ENCODE results near the gene CBX4.

Gene CBX4

GRCh38 chr17:79819085-79819484 lies 20.2 kb downstream of the CBX4 start:
- Histone ChIP-seq H3K27me3 (ENCODE audit: low read length) (no peaks in the 10 kb centered on the region), H3K4me2 (ENCODE audit: low read depth, low read length, poor library complexity, severe bottlenecking) (no peak overlapping the region), H2AFZ (ENCODE audit: low read depth, low read length, severe bottlenecking) (no peak overlapping the region), H3K79me2 (ENCODE audit: insufficient read depth, low read length) (no peaks in the 10 kb centered on the region), H3K9me3 (ENCODE audit: insufficient read depth, low read length) (no peaks in the 10 kb centered on the region), H3K36me3 (ENCODE audit: low read length) (no peaks in the 10 kb centered on the region), H3K9ac (ENCODE audit: low read length) (no peak overlapping the region), H4K20me1 (ENCODE audit: low read depth, low read length) (no peaks in the 10 kb centered on the region), H3F3A (ENCODE audit: insufficient read depth) (no peaks in the 10 kb centered on the region), H3K4me3 (ENCODE audit: insufficient read depth, low read length, poor library complexity, severe bottlenecking) (no peak overlapping the region), H3K27ac (ENCODE audit: low read depth, low read length) (no peak overlapping the region), H3K9me2 (replicated peaks; ENCODE audit: insufficient read depth, low read length) (no peaks in the 10 kb centered on the region)
- no peak for TF ChIP-seq EZH2phosphoT487 (conservative IDR thresholded peaks at IDR 0.05; ENCODE audit: low read length)
- TF ChIP-seq CTCF (IDR thresholded peaks at IDR 0.05; ENCODE audit: insufficient read depth, low read length, poor library complexity, severe bottlenecking) = no peak

- H3K27ac ChIP-seq (ENCODE audit: low read depth, low read length) = no peak overlapping the region
- no peak for TF ChIP-seq EZH2phosphoT487 (conservative IDR thresholded peaks at IDR 0.05; ENCODE audit: low read length)
- TF ChIP-seq CTCF (IDR thresholded peaks at IDR 0.05; ENCODE audit: insufficient read depth, low read length, poor library complexity, severe bottlenecking) = no peak
- no peaks in the 10 kb centered on the region for H3K27me3 ChIP-seq (ENCODE audit: low read length)
- H3K36me3 ChIP-seq (ENCODE audit: low read length) = no peaks in the 10 kb centered on the region
- no peaks in the 10 kb centered on the region for H3K9me2 ChIP-seq (replicated peaks; ENCODE audit: insufficient read depth, low read length)
- no peak overlapping the region for H3K4me3 ChIP-seq (ENCODE audit: insufficient read depth, low read length, poor library complexity, severe bottlenecking)
- no peak overlapping the region for H3K4me2 ChIP-seq (ENCODE audit: low read depth, low read length, poor library complexity, severe bottlenecking)
- H3F3A ChIP-seq (ENCODE audit: insufficient read depth) = no peaks in the 10 kb centered on the region
- no peak overlapping the region for H3K9ac ChIP-seq (ENCODE audit: low read length)
- H3K79me2 ChIP-seq (ENCODE audit: insufficient read depth, low read length) = no peaks in the 10 kb centered on the region
- no peaks in the 10 kb centered on the region for H3K9me3 ChIP-seq (ENCODE audit: insufficient read depth, low read length)
- H4K20me1 ChIP-seq (ENCODE audit: low read depth, low read length) = no peaks in the 10 kb centered on the region
- H2AFZ ChIP-seq (ENCODE audit: low read depth, low read length, severe bottlenecking) = no peak overlapping the region
Observed at GRCh38 chr17:79818026-79818758, 21.0 kb downstream of the CBX4 start.

- Histone ChIP-seq H3K36me3 (ENCODE audit: low read length) (no peaks in the 10 kb centered on the region), H2AFZ (ENCODE audit: low read depth, low read length, severe bottlenecking) (no peak overlapping the region), H3K27me3 (ENCODE audit: low read length) (no peaks in the 10 kb centered on the region), H3F3A (ENCODE audit: insufficient read depth) (no peaks in the 10 kb centered on the region), H3K9ac (ENCODE audit: low read length) (no peak overlapping the region), H3K27ac (ENCODE audit: low read depth, low read length) (no peak overlapping the region), H3K4me3 (ENCODE audit: insufficient read depth, low read length, poor library complexity, severe bottlenecking) (no peak overlapping the region), H3K9me2 (replicated peaks; ENCODE audit: insufficient read depth, low read length) (no peaks in the 10 kb centered on the region), H4K20me1 (ENCODE audit: low read depth, low read length) (no peaks in the 10 kb centered on the region), H3K79me2 (ENCODE audit: insufficient read depth, low read length) (no peaks in the 10 kb centered on the region), H3K4me2 (ENCODE audit: low read depth, low read length, poor library complexity, severe bottlenecking) (no peak overlapping the region), H3K9me3 (ENCODE audit: insufficient read depth, low read length) (no peaks in the 10 kb centered on the region)
- TF ChIP-seq CTCF (IDR thresholded peaks at IDR 0.05; ENCODE audit: insufficient read depth, low read length, poor library complexity, severe bottlenecking) = no peak
- no peak for TF ChIP-seq EZH2phosphoT487 (conservative IDR thresholded peaks at IDR 0.05; ENCODE audit: low read length)
Observed at GRCh38 chr17:79815836-79816461, 23.3 kb downstream of the CBX4 start.

Measured in SU-DHL-6 (cell line).